Measurements from ENCODE around the gene CHADL.

Gene CHADL

GRCh38 chr22:41256254-41257253 lies 15.8 kb upstream of the CHADL start:
- peak; percentile 87 for DNase-seq (ENCODE audit: low read depth)

GRCh38 chr22:41254230-41254629 lies 13.5 kb upstream of the CHADL start:
- DNase-seq (ENCODE audit: low read depth) = no peak

- no peak for DNase-seq (ENCODE audit: low read depth)
Observed at GRCh38 chr22:41252365-41252764, 11.6 kb upstream of the CHADL start.

DNA sequence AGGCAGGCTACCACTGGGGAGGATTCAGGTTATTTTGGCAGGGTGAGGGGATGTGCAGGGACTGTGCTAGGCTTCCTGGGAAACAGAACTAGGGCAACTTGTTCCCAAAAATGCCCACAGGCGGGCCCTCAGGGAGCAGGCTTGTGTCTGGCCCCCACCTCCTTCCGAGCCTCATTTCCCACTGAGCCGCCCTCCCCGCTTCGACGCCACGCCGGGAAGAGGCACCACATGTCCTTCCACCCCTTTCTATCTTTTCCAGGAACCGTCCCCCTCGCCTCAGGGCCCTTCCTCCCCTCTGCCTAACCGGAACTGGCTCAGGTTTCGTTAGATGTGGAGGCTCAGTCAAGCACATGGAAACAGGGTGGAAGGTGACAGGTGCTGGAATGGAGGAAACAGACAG lies 9.4 kb upstream of the CHADL start:
- no peak for DNase-seq (ENCODE audit: low read depth)

GRCh38 chr22:41249442-41249841 lies 8.7 kb upstream of the CHADL start:
- DNase-seq (ENCODE audit: low read depth) = no peak

DNA sequence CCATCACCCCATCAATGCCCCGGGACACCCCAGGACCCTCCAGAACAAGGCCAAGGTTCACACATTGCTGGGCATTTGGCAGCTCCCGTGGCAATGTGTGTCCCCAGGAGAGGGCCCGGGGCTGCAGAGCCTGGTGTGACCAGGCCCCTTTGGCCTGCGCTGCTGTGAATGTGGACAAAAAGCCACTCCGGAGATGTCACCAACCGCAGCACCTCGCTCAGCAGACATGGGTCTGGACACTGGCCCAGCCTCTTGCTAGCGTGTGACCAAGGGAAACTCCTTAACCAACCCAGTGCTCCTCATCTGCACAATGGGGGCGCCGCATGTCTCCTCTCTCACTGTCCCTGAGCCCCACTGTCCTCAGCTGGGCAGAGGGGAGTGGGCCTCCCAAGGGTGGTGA lies 8.0 kb upstream of the CHADL start:
- DNase-seq (ENCODE audit: low read depth) = no peak

GRCh38 chr22:41248314-41248713 lies 7.6 kb upstream of the CHADL start:
- no peak for DNase-seq (ENCODE audit: low read depth)

DNA sequence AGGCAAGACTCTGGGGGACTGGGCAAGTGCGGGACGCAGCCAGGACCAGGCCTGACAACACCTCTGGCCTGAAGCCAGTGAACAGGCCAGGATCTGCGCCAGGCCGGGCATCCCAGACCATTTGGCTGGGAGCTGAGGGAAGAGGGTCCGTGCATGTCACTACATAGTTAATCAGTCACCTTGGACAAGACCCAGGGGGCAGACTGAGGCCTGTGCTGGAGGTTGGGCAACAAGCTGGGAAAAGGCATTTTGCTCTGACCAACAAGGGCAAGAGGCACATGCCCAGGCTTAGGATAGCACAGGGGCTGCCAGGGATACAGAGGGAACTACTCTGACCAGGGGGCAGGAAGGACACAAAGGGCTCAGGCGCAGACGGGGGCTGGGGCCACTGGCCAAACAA lies 7.0 kb upstream of the CHADL start:
- no peak for DNase-seq (ENCODE audit: low read depth)

DNA sequence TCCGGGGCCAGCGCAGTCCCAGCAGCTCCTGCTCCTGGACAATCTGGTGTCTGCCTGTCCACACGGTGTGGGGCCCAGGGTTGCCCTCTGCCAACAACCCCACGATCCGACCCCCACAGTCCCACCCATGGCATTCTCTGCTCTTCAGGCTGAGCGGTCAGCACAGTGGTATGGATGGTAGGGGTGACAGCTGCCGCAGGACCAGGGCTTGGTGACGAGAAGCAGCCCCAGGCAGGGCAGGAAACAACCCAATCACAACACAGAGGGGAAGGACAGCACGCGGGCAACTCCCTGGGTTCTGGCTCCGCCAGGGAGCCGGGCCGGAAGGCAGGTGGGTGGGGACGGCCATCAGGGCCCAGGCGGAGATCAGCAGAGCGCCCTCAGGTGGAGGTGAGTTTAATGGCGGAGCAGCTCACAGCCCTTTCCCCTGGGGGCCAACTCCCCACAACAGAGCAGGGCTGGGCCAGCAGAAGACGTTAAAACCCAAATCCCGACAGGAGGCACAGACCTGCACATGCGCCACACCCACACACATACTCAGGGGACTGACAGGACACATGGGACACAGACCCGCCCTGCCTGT lies 5.3 kb upstream of the CHADL start:
- DNase-seq (ENCODE audit: low read depth) = no peak

DNA sequence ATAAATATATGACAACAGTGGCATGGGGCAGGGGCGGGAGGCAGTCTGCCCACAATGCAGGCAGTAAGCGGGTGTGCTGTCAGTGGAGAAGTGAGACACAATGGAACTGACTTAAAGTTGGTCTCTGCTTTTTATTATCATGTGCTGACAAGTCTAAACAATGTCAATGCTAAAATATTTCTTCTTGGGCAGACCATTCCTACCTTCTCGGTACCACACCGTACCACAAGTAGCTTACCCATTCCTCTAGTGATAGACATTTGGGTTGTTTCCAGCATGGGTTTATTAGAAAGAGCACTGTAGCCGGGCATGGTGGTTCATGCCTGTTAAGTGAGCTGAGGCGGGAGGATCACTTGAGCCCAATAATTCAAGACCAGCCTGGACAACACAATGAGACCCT lies 2.6 kb upstream of the CHADL start:
- no peak for DNase-seq (ENCODE audit: low read depth)

- DNase-seq (ENCODE audit: low read depth) = no peak
Observed at GRCh38 chr22:41242396-41243117, 1.8 kb upstream of the CHADL start.

DNA sequence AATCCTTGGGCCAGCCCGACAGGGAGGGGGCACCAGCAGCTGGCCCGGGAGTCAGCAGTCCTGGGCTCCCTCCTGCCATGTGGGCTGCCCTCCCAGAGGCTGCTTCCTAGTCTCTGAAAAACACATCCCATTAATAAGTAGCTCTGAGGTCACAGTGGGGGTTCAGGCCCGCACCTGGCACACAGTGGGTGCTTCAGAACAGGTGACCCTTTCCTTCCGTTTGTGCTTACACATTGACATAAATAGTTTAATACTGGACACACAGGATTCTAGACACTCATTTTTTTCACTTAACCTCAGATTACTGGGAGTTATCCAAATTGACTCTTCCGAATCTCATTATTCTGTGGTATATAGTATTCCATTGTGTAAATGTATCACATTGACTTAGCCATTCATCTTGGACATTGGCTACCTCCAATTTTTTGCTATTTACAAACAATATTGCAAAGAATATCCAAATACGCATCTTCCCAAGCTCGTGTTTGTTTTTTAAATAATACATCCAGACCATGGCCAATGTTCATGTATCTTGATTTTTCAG lies 474 bp upstream of the CHADL start:
- no peak for DNase-seq (ENCODE audit: low read depth)

GRCh38 chr22:41239443-41240128 lies 1.1 kb downstream of the CHADL start:
- no peak for DNase-seq (ENCODE audit: low read depth)

- DNase-seq (ENCODE audit: low read depth) = no peak
Observed at GRCh38 chr22:41238570-41239442, 1.9 kb downstream of the CHADL start.

- peak; percentile 27 for DNase-seq (ENCODE audit: low read depth)
Observed at GRCh38 chr22:41237707-41238569, 2.8 kb downstream of the CHADL start.

DNA sequence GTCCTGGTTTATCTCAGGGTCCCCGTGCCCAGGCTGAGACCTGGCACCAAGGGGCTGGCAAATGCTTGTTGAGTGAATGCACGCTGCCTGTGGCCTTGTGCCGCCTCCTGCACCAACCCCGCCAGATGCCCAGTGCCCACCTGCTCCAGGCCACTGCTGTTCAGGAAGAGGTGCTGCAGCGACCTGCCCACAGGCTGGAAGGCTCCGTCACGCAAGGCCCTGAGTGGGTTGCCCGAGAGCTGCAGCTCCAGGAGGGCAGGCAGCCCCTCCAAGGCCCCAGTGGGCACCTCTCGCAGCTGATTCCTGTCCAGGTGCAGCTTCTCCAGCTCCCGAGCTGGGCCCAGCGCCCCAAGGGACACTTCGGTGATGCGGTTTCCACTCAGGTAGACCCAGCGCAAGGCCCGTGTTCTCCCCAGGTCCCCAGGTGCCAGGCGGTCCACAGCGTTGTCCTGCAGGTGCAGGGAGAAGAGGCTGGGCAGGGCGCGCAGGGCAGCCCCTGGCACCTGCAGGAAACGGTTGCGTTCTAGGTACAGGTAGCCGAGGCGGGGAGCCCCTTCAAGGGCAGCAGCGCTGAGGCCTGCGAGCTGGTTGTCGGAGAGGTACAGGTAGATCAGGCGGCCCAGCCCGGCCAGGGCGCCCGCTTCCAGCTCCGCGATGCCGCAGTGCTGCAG lies 3.6 kb downstream of the CHADL start:
- no peak for DNase-seq (ENCODE audit: low read depth)

GRCh38 chr22:41234815-41235695 lies 5.7 kb downstream of the CHADL start:
- no peak for DNase-seq (ENCODE audit: low read depth)

DNA sequence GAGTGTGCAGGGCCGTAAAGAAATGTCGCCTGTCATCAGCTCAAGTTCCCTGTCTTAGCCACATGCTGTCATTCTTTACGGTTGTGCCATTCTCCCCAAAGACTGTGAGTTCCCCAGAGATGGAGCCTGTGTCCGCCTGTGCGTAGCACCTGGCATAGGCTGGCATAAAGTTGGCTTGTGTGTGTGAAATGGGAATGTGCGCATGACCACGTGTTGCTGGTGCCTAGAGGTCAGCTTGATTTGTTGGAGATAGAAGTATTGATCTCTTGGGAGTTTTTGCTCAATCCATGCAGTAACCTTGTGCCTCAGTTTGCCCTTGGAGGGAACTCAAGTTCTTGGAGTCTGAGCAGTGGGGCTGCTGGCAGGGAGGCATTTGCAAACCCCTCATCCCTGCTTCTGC lies 9.4 kb downstream of the CHADL start:
- no peak for DNase-seq (ENCODE audit: low read depth)

All from iris pigment epithelial cell (primary cell).